SK-N-SH treated with all-trans-retinoic acid at 6 μM for 48 hours (cell line): ENCODE results near the gene DNMT3L.

Source experiments
- ATAC-seq: fragments of 200-7000 bp; cut with Tn5 transposase; 3 replicates; pipeline ENCODE4 v1.9.1; 2020; ENCODE audit warnings: mild to moderate bottlenecking, moderate library complexity
- ARNTL ChIP-seq: fragments of 450-650 bp; formaldehyde crosslinking; IDR thresholded peaks from 2 replicates; pipeline ENCODE4 v1.5.0; 2020; ENCODE audit warnings: low read depth, mild to moderate bottlenecking, moderate library complexity, borderline replicate concordance
- BACH2 ChIP-seq: fragments of 250-450 bp; sonication (Bioruptor Pico); IDR thresholded peaks from 2 replicates; pipeline ENCODE4 v1.9.0; 2021; ENCODE audit warnings: mild to moderate bottlenecking, borderline replicate concordance
- CSDC2 ChIP-seq: fragments of 250-450 bp; sonication (Bioruptor Pico); IDR thresholded peaks from 2 replicates; pipeline ENCODE4 v1.5.0; 2020; ENCODE audit warnings: mild to moderate bottlenecking, moderate library complexity
- ESRRG ChIP-seq: fragments of 250-450 bp; sonication (Bioruptor Pico); IDR thresholded peaks from 2 replicates; pipeline ENCODE4 v1.6.1; 2021; ENCODE audit warnings: mild to moderate bottlenecking
- GLIS3 ChIP-seq: fragments of 250-450 bp; sonication (Bioruptor Pico); IDR thresholded peaks from 2 replicates; pipeline ENCODE4 v1.5.0; 2020; ENCODE audit warnings: mild to moderate bottlenecking, moderate library complexity
- ISL1 ChIP-seq: fragments of 250-450 bp; sonication (Bioruptor Pico); IDR thresholded peaks from 2 replicates; pipeline ENCODE4 v2.1.2; 2022; ENCODE audit warnings: mild to moderate bottlenecking, moderate library complexity
- OSR1 ChIP-seq: fragments of 250-450 bp; sonication (Bioruptor Pico); IDR thresholded peaks from 2 replicates; pipeline ENCODE4 v1.8.0; 2022; ENCODE audit warnings: moderate library complexity, mild to moderate bottlenecking, inconsistent platforms
- PPARA ChIP-seq: fragments of 250-450 bp; sonication (Bioruptor Pico); IDR thresholded peaks from 2 replicates; pipeline ENCODE4 v1.5.0; 2020; ENCODE audit warnings: mild to moderate bottlenecking, borderline replicate concordance
- RARB ChIP-seq: fragments of 250-450 bp; sonication (Bioruptor Pico); IDR thresholded peaks from 2 replicates; pipeline ENCODE4 v1.8.0; 2021; ENCODE audit warnings: mild to moderate bottlenecking, moderate library complexity
- SNAI2 ChIP-seq: fragments of 250-450 bp; sonication (Bioruptor Pico); IDR thresholded peaks from 2 replicates; pipeline ENCODE4 v1.5.0; 2020; ENCODE audit warnings: mild to moderate bottlenecking, moderate library complexity
- TCF4 ChIP-seq: fragments of 250-450 bp; sonication (Bioruptor Pico); IDR thresholded peaks from 2 replicates; pipeline ENCODE4 v1.8.0; 2021; ENCODE audit warnings: mild to moderate bottlenecking, moderate library complexity, borderline replicate concordance
- TOX ChIP-seq: fragments of 250-450 bp; sonication (Bioruptor Pico); IDR thresholded peaks from 2 replicates; pipeline ENCODE4 v1.8.0; 2021; ENCODE audit warnings: mild to moderate bottlenecking, moderate library complexity, borderline replicate concordance
- ZC3H10 ChIP-seq: fragments of 250-450 bp; sonication (Bioruptor Pico); IDR thresholded peaks from 2 replicates; pipeline ENCODE4 v1.5.1; 2021; ENCODE audit warnings: mild to moderate bottlenecking, moderate library complexity
- ZFP30 ChIP-seq: fragments of 450-650 bp; formaldehyde crosslinking; IDR thresholded peaks from 2 replicates; pipeline ENCODE4 v1.5.0; 2022; ENCODE audit warnings: mild to moderate bottlenecking, moderate library complexity
- ZNF565 ChIP-seq: fragments of 450-650 bp; formaldehyde crosslinking; conservative IDR thresholded peaks from 2 replicates; pipeline ENCODE4 v1.5.0; 2020; ENCODE audit warnings: low read depth, mild to moderate bottlenecking, moderate library complexity
- ZNF70 ChIP-seq: fragments of 450-650 bp; formaldehyde crosslinking; IDR thresholded peaks from 2 replicates; pipeline ENCODE4 v1.5.0; 2020; ENCODE audit warnings: mild to moderate bottlenecking, moderate library complexity
- ZNF8 ChIP-seq: fragments of 450-650 bp; formaldehyde crosslinking; IDR thresholded peaks from 2 replicates; pipeline ENCODE4 v1.5.0; 2020; ENCODE audit warnings: mild to moderate bottlenecking, moderate library complexity
- TF ChIP-seq, protein P1 (sequence below): fragments of 250-450 bp; sonication (Bioruptor Pico); IDR thresholded peaks from 2 replicates; pipeline ENCODE4 v1.8.0; 2021; ENCODE audit warnings: low read depth, mild to moderate bottlenecking, moderate library complexity, borderline replicate concordance
- TF ChIP-seq, protein P2 (sequence below): fragments of 250-450 bp; sonication (Bioruptor Pico); IDR thresholded peaks from 2 replicates; pipeline ENCODE4 v1.5.0; 2020; ENCODE audit warnings: mild to moderate bottlenecking, moderate library complexity
- TF ChIP-seq, protein P3 (sequence below): fragments of 250-450 bp; sonication (Bioruptor Pico); IDR thresholded peaks from 2 replicates; pipeline ENCODE4 v1.8.0; 2020; ENCODE audit warnings: mild to moderate bottlenecking, moderate library complexity, borderline replicate concordance
- TF ChIP-seq, protein P4 (sequence below): fragments of 250-450 bp; sonication (Bioruptor Pico); IDR thresholded peaks from 2 replicates; pipeline ENCODE4 v1.5.1; 2021; ENCODE audit warnings: mild to moderate bottlenecking, moderate library complexity

The DNMT3L gene

DNA sequence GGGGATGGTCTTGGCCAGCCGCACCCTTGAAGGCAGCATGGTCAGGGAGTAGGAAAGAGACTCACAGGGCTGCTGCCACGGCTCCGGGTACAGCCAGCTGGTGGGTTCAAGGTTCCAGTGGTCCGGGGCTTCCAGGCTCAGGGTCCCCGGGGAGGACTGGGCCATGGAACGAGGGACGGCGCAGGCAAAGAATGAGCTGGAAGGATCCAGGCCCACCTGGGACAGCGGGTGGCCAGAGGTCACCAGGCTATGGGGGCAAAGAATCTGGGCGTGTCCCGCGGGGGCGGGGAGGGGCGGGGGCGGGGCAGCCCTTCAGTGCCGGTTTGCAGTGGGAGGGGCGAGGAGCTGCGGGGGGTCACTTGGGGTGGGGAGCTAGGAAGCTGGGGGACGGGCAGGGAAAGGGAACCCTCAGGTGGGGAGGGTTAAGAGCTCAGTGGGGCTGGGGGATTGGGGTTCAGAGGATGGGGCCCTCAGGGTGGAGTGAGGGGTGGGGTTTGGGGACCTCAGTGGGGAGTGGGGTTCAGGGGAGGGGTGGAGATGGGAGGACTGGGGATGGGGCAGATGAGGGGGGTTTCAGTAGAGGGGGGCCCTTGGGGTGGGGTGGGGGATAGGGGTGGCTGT lies at the start of gene DNMT3L:
Gene DNMT3L, minus strand, starts transcription at position 223 of the 621 bp plus-strand sequence. CDS start 638 bp downstream, outside the sequence.
- no peak for ATAC-seq
- TF ChIP-seq, protein P1, sequence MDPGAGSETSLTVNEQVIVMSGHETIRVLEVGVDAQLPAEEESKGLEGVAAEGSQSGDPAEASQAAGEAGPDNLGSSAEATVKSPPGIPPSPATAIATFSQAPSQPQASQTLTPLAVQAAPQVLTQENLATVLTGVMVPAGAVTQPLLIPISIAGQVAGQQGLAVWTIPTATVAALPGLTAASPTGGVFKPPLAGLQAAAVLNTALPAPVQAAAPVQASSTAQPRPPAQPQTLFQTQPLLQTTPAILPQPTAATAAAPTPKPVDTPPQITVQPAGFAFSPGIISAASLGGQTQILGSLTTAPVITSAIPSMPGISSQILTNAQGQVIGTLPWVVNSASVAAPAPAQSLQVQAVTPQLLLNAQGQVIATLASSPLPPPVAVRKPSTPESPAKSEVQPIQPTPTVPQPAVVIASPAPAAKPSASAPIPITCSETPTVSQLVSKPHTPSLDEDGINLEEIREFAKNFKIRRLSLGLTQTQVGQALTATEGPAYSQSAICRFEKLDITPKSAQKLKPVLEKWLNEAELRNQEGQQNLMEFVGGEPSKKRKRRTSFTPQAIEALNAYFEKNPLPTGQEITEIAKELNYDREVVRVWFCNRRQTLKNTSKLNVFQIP (CRISPR knock-in tag) = no peak
- TF ChIP-seq CSDC2 (CRISPR knock-in tag) = no peak
- TF ChIP-seq, protein P2, sequence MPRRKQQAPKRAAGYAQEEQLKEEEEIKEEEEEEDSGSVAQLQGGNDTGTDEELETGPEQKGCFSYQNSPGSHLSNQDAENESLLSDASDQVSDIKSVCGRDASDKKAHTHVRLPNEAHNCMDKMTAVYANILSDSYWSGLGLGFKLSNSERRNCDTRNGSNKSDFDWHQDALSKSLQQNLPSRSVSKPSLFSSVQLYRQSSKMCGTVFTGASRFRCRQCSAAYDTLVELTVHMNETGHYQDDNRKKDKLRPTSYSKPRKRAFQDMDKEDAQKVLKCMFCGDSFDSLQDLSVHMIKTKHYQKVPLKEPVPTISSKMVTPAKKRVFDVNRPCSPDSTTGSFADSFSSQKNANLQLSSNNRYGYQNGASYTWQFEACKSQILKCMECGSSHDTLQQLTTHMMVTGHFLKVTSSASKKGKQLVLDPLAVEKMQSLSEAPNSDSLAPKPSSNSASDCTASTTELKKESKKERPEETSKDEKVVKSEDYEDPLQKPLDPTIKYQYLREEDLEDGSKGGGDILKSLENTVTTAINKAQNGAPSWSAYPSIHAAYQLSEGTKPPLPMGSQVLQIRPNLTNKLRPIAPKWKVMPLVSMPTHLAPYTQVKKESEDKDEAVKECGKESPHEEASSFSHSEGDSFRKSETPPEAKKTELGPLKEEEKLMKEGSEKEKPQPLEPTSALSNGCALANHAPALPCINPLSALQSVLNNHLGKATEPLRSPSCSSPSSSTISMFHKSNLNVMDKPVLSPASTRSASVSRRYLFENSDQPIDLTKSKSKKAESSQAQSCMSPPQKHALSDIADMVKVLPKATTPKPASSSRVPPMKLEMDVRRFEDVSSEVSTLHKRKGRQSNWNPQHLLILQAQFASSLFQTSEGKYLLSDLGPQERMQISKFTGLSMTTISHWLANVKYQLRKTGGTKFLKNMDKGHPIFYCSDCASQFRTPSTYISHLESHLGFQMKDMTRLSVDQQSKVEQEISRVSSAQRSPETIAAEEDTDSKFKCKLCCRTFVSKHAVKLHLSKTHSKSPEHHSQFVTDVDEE (CRISPR knock-in tag) = no peak
- no peak for TF ChIP-seq TCF4 (CRISPR knock-in tag)
- no peak for TF ChIP-seq GLIS3 (CRISPR knock-in tag)
- no peak for TF ChIP-seq PPARA (CRISPR knock-in tag)
- no peak for TF ChIP-seq ESRRG (CRISPR knock-in tag)
- no peak for TF ChIP-seq ZFP30 (CRISPR knock-in tag)
- TF ChIP-seq BACH2 (CRISPR knock-in tag) = no peak
- no peak for TF ChIP-seq ZNF565 (CRISPR knock-in tag)
- no peak for TF ChIP-seq ARNTL
- no peak for TF ChIP-seq RARB (CRISPR knock-in tag)
- TF ChIP-seq ZNF70 (CRISPR knock-in tag) = no peak
- no peak for TF ChIP-seq SNAI2 (CRISPR knock-in tag)
- TF ChIP-seq, protein P3, sequence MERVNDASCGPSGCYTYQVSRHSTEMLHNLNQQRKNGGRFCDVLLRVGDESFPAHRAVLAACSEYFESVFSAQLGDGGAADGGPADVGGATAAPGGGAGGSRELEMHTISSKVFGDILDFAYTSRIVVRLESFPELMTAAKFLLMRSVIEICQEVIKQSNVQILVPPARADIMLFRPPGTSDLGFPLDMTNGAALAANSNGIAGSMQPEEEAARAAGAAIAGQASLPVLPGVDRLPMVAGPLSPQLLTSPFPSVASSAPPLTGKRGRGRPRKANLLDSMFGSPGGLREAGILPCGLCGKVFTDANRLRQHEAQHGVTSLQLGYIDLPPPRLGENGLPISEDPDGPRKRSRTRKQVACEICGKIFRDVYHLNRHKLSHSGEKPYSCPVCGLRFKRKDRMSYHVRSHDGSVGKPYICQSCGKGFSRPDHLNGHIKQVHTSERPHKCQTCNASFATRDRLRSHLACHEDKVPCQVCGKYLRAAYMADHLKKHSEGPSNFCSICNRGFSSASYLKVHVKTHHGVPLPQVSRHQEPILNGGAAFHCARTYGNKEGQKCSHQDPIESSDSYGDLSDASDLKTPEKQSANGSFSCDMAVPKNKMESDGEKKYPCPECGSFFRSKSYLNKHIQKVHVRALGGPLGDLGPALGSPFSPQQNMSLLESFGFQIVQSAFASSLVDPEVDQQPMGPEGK (CRISPR knock-in tag) = no peak
- TF ChIP-seq ISL1 (CRISPR knock-in tag) = no peak
- TF ChIP-seq ZC3H10 (CRISPR knock-in tag) = no peak
- TF ChIP-seq TOX (CRISPR knock-in tag) = no peak
- TF ChIP-seq, protein P4, sequence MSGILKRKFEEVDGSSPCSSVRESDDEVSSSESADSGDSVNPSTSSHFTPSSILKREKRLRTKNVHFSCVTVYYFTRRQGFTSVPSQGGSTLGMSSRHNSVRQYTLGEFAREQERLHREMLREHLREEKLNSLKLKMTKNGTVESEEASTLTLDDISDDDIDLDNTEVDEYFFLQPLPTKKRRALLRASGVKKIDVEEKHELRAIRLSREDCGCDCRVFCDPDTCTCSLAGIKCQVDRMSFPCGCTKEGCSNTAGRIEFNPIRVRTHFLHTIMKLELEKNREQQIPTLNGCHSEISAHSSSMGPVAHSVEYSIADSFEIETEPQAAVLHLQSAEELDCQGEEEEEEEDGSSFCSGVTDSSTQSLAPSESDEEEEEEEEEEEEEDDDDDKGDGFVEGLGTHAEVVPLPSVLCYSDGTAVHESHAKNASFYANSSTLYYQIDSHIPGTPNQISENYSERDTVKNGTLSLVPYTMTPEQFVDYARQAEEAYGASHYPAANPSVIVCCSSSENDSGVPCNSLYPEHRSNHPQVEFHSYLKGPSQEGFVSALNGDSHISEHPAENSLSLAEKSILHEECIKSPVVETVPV (CRISPR knock-in tag) = no peak

DNA sequence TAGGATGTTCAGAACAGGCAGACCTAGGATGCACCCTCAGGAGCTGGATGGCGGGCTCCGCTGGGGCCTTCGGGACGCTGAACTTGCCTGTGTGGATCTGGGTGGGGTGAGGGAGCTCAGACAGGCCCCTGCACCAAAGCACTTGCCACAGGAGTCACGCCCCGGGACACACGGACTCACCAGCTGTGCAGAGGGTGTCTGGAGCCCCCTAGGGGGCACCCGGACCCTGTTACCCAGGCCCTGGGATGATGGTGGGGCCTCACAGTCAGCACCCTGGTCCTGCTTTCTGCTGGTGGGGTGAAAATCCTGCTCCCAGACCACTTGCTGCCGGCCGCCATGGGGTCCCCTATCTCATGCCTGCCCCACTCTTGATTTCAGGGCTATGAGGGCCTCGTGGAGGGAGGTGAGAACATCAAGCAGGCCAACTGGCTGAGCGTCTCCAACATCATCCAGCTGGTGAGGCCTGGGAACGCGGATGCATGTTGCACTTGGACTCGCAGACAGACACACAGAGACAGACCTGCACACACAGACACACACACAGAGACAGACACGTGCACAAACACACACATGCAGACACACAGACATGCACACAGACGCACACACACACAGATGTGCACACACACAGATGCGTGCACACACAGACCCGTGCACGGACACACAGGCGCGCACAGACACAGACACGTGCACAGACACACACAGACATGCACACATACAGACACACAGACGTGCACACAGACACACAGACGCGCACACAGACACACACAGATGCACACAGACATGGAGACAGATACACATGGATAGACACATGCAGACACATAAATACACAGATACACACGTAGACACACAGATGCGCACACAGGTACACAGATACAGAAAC lies 49.2 kb upstream of the DNMT3L start:
- TF ChIP-seq, protein P3 (CRISPR knock-in tag) = no peak
- TF ChIP-seq TOX (CRISPR knock-in tag) = no peak
- no peak for TF ChIP-seq ZNF8 (CRISPR knock-in tag)
- TF ChIP-seq, protein P4 (CRISPR knock-in tag) = no peak
- TF ChIP-seq ZNF565 (CRISPR knock-in tag) = no peak
- no peak for TF ChIP-seq OSR1 (CRISPR knock-in tag)
- no peak for TF ChIP-seq ZC3H10 (CRISPR knock-in tag)
- TF ChIP-seq BACH2 (CRISPR knock-in tag) = no peak
- no peak for ATAC-seq
